IMR-90 (cell line): Measurements from ENCODE around the gene ANKIB1. TPM values are rescaled to one million over a fixed set of nuclear protein-coding genes. Genes with fewer than 3 reads are reported as not detected.

Experiments
- ATAC-seq: fragments of 200-7000 bp; cut with Tn5 transposase; 2 replicates; pipeline ENCODE4 v1.9.1; 2020; ENCODE audit warnings: low read depth, mild to moderate bottlenecking, moderate library complexity
- BruUV-seq: library from RNA; stranded (reverse); fragments of 400-500 nt; replicated peaks from 2 replicates; lab custom pipeline; 2021; lab: Mats Ljungman, UMichigan
- CTCF ChIA-PET: fragments of 300-600 bp; formaldehyde crosslinking; extraction: SDS; loops from one replicate; lab custom pipeline; 2021; ENCODE audit warnings: antibody characterized with exemption; lab: Yijun Ruan, JAX
- POLR2A ChIA-PET: fragments of 300-600 bp; sonication (Branson Sonifier 250); formaldehyde crosslinking; loops from one replicate; lab custom pipeline; 2022; ENCODE audit warnings: antibody characterized with exemption; ENCODE audit not compliant: unreplicated experiment; lab: Charles Lee
- DNase-seq: peaks from one replicate; pipeline ENCODE4 v3.0.0; 2013
- H2AFZ ChIP-seq: replicated peaks from 2 replicates; pipeline ENCODE3; 2013; ENCODE audit warnings: low read length, mild to moderate bottlenecking; ENCODE audit not compliant: poor library complexity
- H2AK5ac ChIP-seq: 2 replicates; pipeline ENCODE4 v1.6.1; 2013; ENCODE audit warnings: low read depth, low read length, inconsistent platforms
- H2AK9ac ChIP-seq: replicated peaks from 2 replicates; pipeline ENCODE3; 2013; ENCODE audit warnings: mild to moderate bottlenecking, low read depth, low read length, moderate library complexity; ENCODE audit not compliant: poor library complexity
- H2BK120ac ChIP-seq: 2 replicates; pipeline ENCODE4 v1.6.1; 2013; ENCODE audit warnings: low read depth, low read length, inconsistent platforms
- H2BK15ac ChIP-seq: 3 replicates; pipeline ENCODE4 v1.6.1; 2013; ENCODE audit warnings: low read depth, low read length, inconsistent platforms
- H2BK20ac ChIP-seq: 2 replicates; pipeline ENCODE4 v1.6.1; 2013; ENCODE audit warnings: low read depth, mild to moderate bottlenecking, inconsistent platforms, low read length, moderate library complexity
- H2BK5ac ChIP-seq: 2 replicates; pipeline ENCODE4 v1.6.1; 2013; ENCODE audit warnings: mild to moderate bottlenecking, low read depth, low read length, inconsistent platforms; ENCODE audit not compliant: poor library complexity, severe bottlenecking
- H3K14ac ChIP-seq: replicated peaks from 2 replicates; pipeline ENCODE4 v1.6.1; 2013; ENCODE audit warnings: low read depth, low read length, inconsistent platforms
- H3K18ac ChIP-seq: 2 replicates; pipeline ENCODE4 v1.6.1; 2013; ENCODE audit warnings: low read depth, low read length, control low read depth
- H3K23ac ChIP-seq: 2 replicates; pipeline ENCODE4 v1.6.1; 2013; ENCODE audit warnings: low read depth, low read length, inconsistent platforms
- H3K27ac ChIP-seq: 2 replicates; pipeline ENCODE4 v1.5.1; 2013; ENCODE audit warnings: mild to moderate bottlenecking, control low read depth, low read length; ENCODE audit not compliant: insufficient read depth
- H3K27me3 ChIP-seq: 2 replicates; pipeline ENCODE4 v1.6.1; 2013; ENCODE audit warnings: low read length; ENCODE audit not compliant: control insufficient read depth, insufficient read depth
- H3K36me3 ChIP-seq: 2 replicates; pipeline ENCODE4 v1.6.1; 2013; ENCODE audit warnings: low read length, mixed read lengths; ENCODE audit not compliant: control insufficient read depth, insufficient read depth
- H3K4ac ChIP-seq: 2 replicates; pipeline ENCODE4 v1.6.1; 2013; ENCODE audit warnings: low read depth, low read length, inconsistent platforms
- H3K4me1 ChIP-seq: 2 replicates; pipeline ENCODE4 v1.6.1; 2013; ENCODE audit warnings: low read length, mixed read lengths; ENCODE audit not compliant: control insufficient read depth, insufficient read depth
- H3K4me2 ChIP-seq: 2 replicates; pipeline ENCODE4 v1.6.1; 2013; ENCODE audit warnings: low read depth, mild to moderate bottlenecking, control low read depth, low read length, moderate library complexity
- H3K4me3 ChIP-seq: 2 replicates; pipeline ENCODE4 v1.5.1; 2013; ENCODE audit warnings: low read depth, mild to moderate bottlenecking, control low read depth, low read length, moderate library complexity; ENCODE audit not compliant: insufficient read depth
- H3K56ac ChIP-seq: 2 replicates; pipeline ENCODE4 v1.6.1; 2013; ENCODE audit warnings: low read length, inconsistent platforms; ENCODE audit not compliant: insufficient read depth; ENCODE audit errors: extremely low read depth
- H3K79me1 ChIP-seq, 2 experiments: 2 replicates each; pipeline ENCODE4 v1.6.1; 2013; ENCODE audit warnings: low read length in 2 of 2, inconsistent platforms in 1 of 2, low read depth in 1 of 2
- H3K9ac ChIP-seq: 2 replicates; pipeline ENCODE4 v1.6.1; 2013; ENCODE audit warnings: low read depth, low read length, control low read depth
- H3K9me1 ChIP-seq: 2 replicates; pipeline ENCODE4 v1.6.1; 2013; ENCODE audit warnings: low read length, inconsistent platforms; ENCODE audit not compliant: insufficient read depth
- H3K9me3 ChIP-seq: 2 replicates; pipeline ENCODE4 v1.6.1; 2013; ENCODE audit warnings: low read length; ENCODE audit not compliant: control insufficient read depth, insufficient read depth
- H4K20me1 ChIP-seq: 2 replicates; pipeline ENCODE4 v1.6.1; 2013; ENCODE audit warnings: low read length, inconsistent platforms; ENCODE audit not compliant: insufficient read depth
- H4K5ac ChIP-seq: 2 replicates; pipeline ENCODE4 v1.6.1; 2013; ENCODE audit warnings: mild to moderate bottlenecking, low read depth, low read length, control low read depth
- H4K8ac ChIP-seq, 2 experiments: 2 replicates each; pipeline ENCODE4 v1.6.1; 2013; ENCODE audit warnings: low read depth in 2 of 2, low read length in 2 of 2, control low read depth in 1 of 2, inconsistent platforms in 1 of 2
- H4K91ac ChIP-seq: 2 replicates; pipeline ENCODE4 v1.6.1; 2013; ENCODE audit warnings: low read depth, low read length, inconsistent platforms; ENCODE audit not compliant: insufficient read depth
- ELK1 ChIP-seq: fragments of 150-350 bp; IDR thresholded peaks from 2 replicates; pipeline ENCODE4 v1.6.1; 2016; ENCODE audit warnings: low read depth, mild to moderate bottlenecking, low read length, moderate library complexity, borderline replicate concordance
- RCOR1 ChIP-seq: IDR thresholded peaks from 2 replicates; pipeline ENCODE4 v1.6.1; 2012; ENCODE audit warnings: mild to moderate bottlenecking, low read length, improper control_type of control experiment; ENCODE audit not compliant: insufficient replicate concordance
- SMC3 ChIP-seq: fragments of 150-350 bp; IDR thresholded peaks from 2 replicates; pipeline ENCODE4 v1.6.1; 2016; ENCODE audit warnings: low read depth, mild to moderate bottlenecking, antibody characterized with exemption, low read length, moderate library complexity
- USF2 ChIP-seq: fragments of 150-350 bp; IDR thresholded peaks from 2 replicates; pipeline ENCODE4 v1.6.1; 2017; ENCODE audit warnings: mild to moderate bottlenecking, antibody characterized with exemption, low read length, low read depth
- WGBS, 2 experiments: methylation state at CpG; one replicate each; pipeline versions ENCODE4 v1.1.5 to v1.1.7; 2013; ENCODE audit warnings: missing lambda C conversion rate in 2 of 2; ENCODE audit not compliant: insufficient read length in 1 of 2; ENCODE audit errors: extremely low coverage in 2 of 2; 5-methylcytosine and 5-hydroxymethylcytosine counted together
- dilution Hi-C: fragments of 300-500 bp; cut with HindIII; formaldehyde crosslinking; loops from one replicate; pipeline ENCODE4 v1.14.3; 2018; ENCODE audit warnings: low sequenced_read_pairs; ENCODE audit not compliant: unreplicated experiment
- in situ Hi-C: fragments of 300-500 bp; cut with MboI; formaldehyde crosslinking; loops from 3 replicates; pipeline ENCODE4 v1.14.3; 2019; ENCODE audit warnings: low sequenced_read_pairs, inconsistent platforms, mixed read lengths
- intact Hi-C: fragments of 100-400 bp; cut with micrococcal nuclease; formaldehyde crosslinking; loops from 2 replicates; pipeline ENCODE4 v1.10.0; 2022
- polyA plus RNA-seq, 3 experiments: library from polyadenylated mRNA; depleted of rRNA; stranded (reverse); fragments of >200 nt; gene quantifications; 2 replicates each; pipeline ENCODE4 v1.2.3, GENCODE V29; 2012; ENCODE audit warnings: low replicate concordance in 1 of 3
- total RNA-seq: library from RNA; depleted of rRNA; stranded (reverse); fragments of >200 nt; gene quantifications from 2 replicates; pipeline ENCODE4 v1.2.3, GENCODE V29; 2012

The ANKIB1 gene
- total and polyA plus RNA-seq, 2 of the 4 experiments (the other 2 are of a cell fraction) = 18.7 to 33.9 TPM

GRCh38 chr7:92304406-92304893, 58.7 kb downstream of the ANKIB1 start:
- intact Hi-C loops = no loop called here
- Histone ChIP-seq H4K8ac (no peak overlapping the region), H4K91ac (no peak overlapping the region), H3K79me1 (peaks cover 0 to 6% of the 10 kb centered on the region in 2 experiments; a peak in 1 of 4 replicates), H3K4me1 (peaks cover 3% of the 10 kb centered on the region), H3K9me3 (no peaks in the 10 kb centered on the region), H3K9ac (no peak overlapping the region), H2AK9ac (no peak overlapping the region), H2AK5ac (no peak overlapping the region), H2BK20ac (no peak overlapping the region), H2BK15ac (no peak overlapping the region), H3K23ac (no peak overlapping the region), H3K4me2 (no peak overlapping the region), H3K27me3 (no peaks in the 10 kb centered on the region), H3K36me3 (peaks cover 2% of the 10 kb centered on the region; the same call in 1 of the 2 replicates), H4K5ac (no peak overlapping the region), H2AFZ (no peak overlapping the region), H3K27ac (no peak overlapping the region), H3K56ac (no peak overlapping the region), H3K4ac (no peak overlapping the region), H2BK120ac (no peak overlapping the region), H3K18ac (no peak overlapping the region), H3K4me3 (no peak overlapping the region), H2BK5ac (no peak overlapping the region), H3K14ac (no peak overlapping the region), H3K9me1 (peaks cover 2% of the 10 kb centered on the region; the same call in 1 of the 2 replicates), H4K20me1 (no peaks in the 10 kb centered on the region)
- no TSS peak for BruUV-seq
- TF ChIP-seq RCOR1 (no peak), SMC3 (no peak), ELK1 (no peak), USF2 (no peak)
- in situ Hi-C loops = no loop called here
- CTCF ChIA-PET = no interaction called here
- no peak for DNase-seq
- POLR2A ChIA-PET = no interaction called here
- dilution Hi-C loops = no loop called here
- no peak for ATAC-seq
- WGBS, 2 experiments = no CpG with 5 or more reads among the region's 2 CpGs
